Mammary epithelial cell (primary cell): Measurements from ENCODE around the gene RIC1.

Experiments
- CTCF ChIP-seq, 2 donors: IDR thresholded peaks in 1 of 2; conservative IDR thresholded peaks in 1 of 2; 2 replicates each; pipeline ENCODE4 v1.5.1; 2011 to 2012; ENCODE audit warnings: inconsistent platforms in 2 of 2, low read length in 2 of 2, mild to moderate bottlenecking in 2 of 2, control low read depth in 1 of 2, low read depth in 1 of 2; ENCODE audit not compliant: insufficient read depth in 1 of 2; ENCODE audit errors: extremely low read depth in 1 of 2
- EZH2 ChIP-seq: IDR thresholded peaks from 2 replicates; pipeline ENCODE4 v1.6.1; 2012; ENCODE audit warnings: low read length, inconsistent platforms, borderline replicate concordance

GRCh38 chr9:5817862-5818261 lies 189.0 kb downstream of the RIC1 start:
- TF ChIP-seq EZH2, result no peak
- TF ChIP-seq CTCF (conservative IDR thresholded peaks at IDR 0.05 in 1 of 2, IDR thresholded peaks at IDR 0.05 in 1 of 2; ENCODE audit: extremely low read depth in 1 of 2, insufficient read depth in 1 of 2, low read depth in 1 of 2, low read length in 2 of 2), result no peak
